Tibial nerve (tissue), 3 donors: ENCODE results near the gene RYR1.

Experiments
- CTCF ChIP-seq, 5 experiments: fragments of 200-600 bp in 3 of 5; fragments of 450-650 bp in 2 of 5; sonication (generic) in 3 of 5; IDR thresholded peaks; one replicate each; pipeline ENCODE4 v1.5.1; 2016 to 2019; ENCODE audit warnings: antibody characterized with exemption in 5 of 5, mild to moderate bottlenecking in 3 of 5, moderate library complexity in 2 of 5
- POLR2A ChIP-seq, 2 donors: fragments of 450-650 bp; IDR thresholded peaks; one replicate each; pipeline ENCODE4 v1.6.1; 2017; ENCODE audit warnings: antibody characterized with exemption in 2 of 2, mild to moderate bottlenecking in 2 of 2, moderate library complexity in 2 of 2

- TF ChIP-seq CTCF (IDR thresholded peaks at IDR 0.05) (no peak), POLR2A (IDR thresholded peaks at IDR 0.05) (no peak)
These were observed 55.4 kb downstream of the RYR1 start for GRCh38 chr19:38488776-38489481.
